ENCODE data around the gene ACP5.

- no peak for TF ChIP-seq POLR2A (IDR thresholded peaks at IDR 0.05)
- no peak for TF ChIP-seq CTCF (IDR thresholded peaks at IDR 0.05)
- no peak for TF ChIP-seq EP300 (IDR thresholded peaks at IDR 0.05)
Measured at GRCh38 chr19:11554160-11554559, 23.3 kb downstream of the ACP5 start.
